HCT116 (cell line): ENCODE results near the gene TEKT5.

Experiments
- CEBPB ChIP-seq: IDR thresholded peaks from 2 replicates; pipeline ENCODE4 v1.6.1; 2012; ENCODE audit warnings: low read depth
- CTCF ChIP-seq, 3 experiments: fragments of 200-600 bp in 1 of 3; sonication (generic) in 1 of 3; IDR thresholded peaks in 2 of 3; conservative IDR thresholded peaks in 1 of 3; 2 replicates each; pipeline ENCODE4 v1.5.1; 2012 to 2017; ENCODE audit warnings: low read depth in 2 of 3, low read length in 2 of 3, antibody characterized with exemption in 1 of 3, borderline replicate concordance in 1 of 3, control low read depth in 1 of 3, mild to moderate bottlenecking in 1 of 3, mixed read lengths in 1 of 3, mixed run types in 1 of 3, moderate library complexity in 1 of 3; ENCODE audit not compliant: insufficient read depth in 1 of 3
- EZH2 ChIP-seq: fragments of 200-600 bp; sonication (generic); IDR thresholded peaks from 2 replicates; pipeline ENCODE4 v1.6.1; 2017; ENCODE audit warnings: antibody characterized with exemption, mixed run types
- MAX ChIP-seq: IDR thresholded peaks from 2 replicates; pipeline ENCODE4 v1.6.1; 2012
- POLR2AphosphoS5 ChIP-seq: IDR thresholded peaks from 2 replicates; pipeline ENCODE4 v1.6.1; 2011; ENCODE audit warnings: mild to moderate bottlenecking, low read depth, low read length, moderate library complexity
- REST ChIP-seq: IDR thresholded peaks from 2 replicates; pipeline ENCODE4 v1.6.1; 2012; ENCODE audit warnings: low read depth
- SIN3A ChIP-seq: IDR thresholded peaks from 2 replicates; pipeline ENCODE4 v1.6.1; 2012; ENCODE audit warnings: low read depth
- SP1 ChIP-seq: IDR thresholded peaks from 2 replicates; pipeline ENCODE4 v1.6.1; 2012; ENCODE audit warnings: low read depth

GRCh38 chr16:10589109-10589508 lies 105.6 kb downstream of the TEKT5 start:
- TF ChIP-seq MAX, result no peak
- TF ChIP-seq CEBPB, result no peak
- TF ChIP-seq SP1, result no peak
- no peak for TF ChIP-seq CTCF (IDR thresholded peaks at IDR 0.05 in 2 of 3, conservative IDR thresholded peaks at IDR 0.05 in 1 of 3; ENCODE audit: borderline replicate concordance in 1 of 3, insufficient read depth in 1 of 3, low read depth in 2 of 3, low read length in 2 of 3)
- no peak for TF ChIP-seq SIN3A
- no peak for TF ChIP-seq EZH2
- no peak for TF ChIP-seq REST
- no peak for TF ChIP-seq POLR2AphosphoS5
